Effector memory CD8-positive, alpha-beta T cell (primary cell): ENCODE measurements around the gene ROBO4.

Source experiments
- ATAC-seq: fragments of 150-1000 bp; cut with Tn5 transposase; replicated peaks from 2 replicates; pipeline ENCODE4 v1.10.0; 2021; ENCODE audit warnings: mild to moderate bottlenecking, moderate library complexity
- DNase-seq, 3 experiments: peaks; one replicate each; pipeline ENCODE4 v3.0.0; 2021
- H3K27ac Mint-ChIP-seq, 2 donors: one replicate each; pipeline ENCODE4 v1.8.0; 2022; ENCODE audit warnings: mild to moderate bottlenecking in 2 of 2, mixed read lengths in 2 of 2, moderate library complexity in 2 of 2
- H3K27me3 Mint-ChIP-seq, 2 donors: one replicate each; pipeline ENCODE4 v1.8.0; 2022; ENCODE audit warnings: mixed read lengths in 2 of 2
- H3K36me3 Mint-ChIP-seq: one replicate; pipeline ENCODE4 v1.8.0; 2022; ENCODE audit warnings: mild to moderate bottlenecking, moderate library complexity, mixed read lengths; ENCODE audit not compliant: insufficient read depth
- H3K4me1 Mint-ChIP-seq, 2 donors: one replicate each; pipeline ENCODE4 v1.8.0; 2022; ENCODE audit warnings: low read depth in 2 of 2, mixed read lengths in 2 of 2
- H3K4me3 Mint-ChIP-seq, 2 donors: one replicate each; pipeline ENCODE4 v1.8.0; 2022; ENCODE audit warnings: mild to moderate bottlenecking in 2 of 2, mixed read lengths in 2 of 2, moderate library complexity in 2 of 2
- H3K9me3 Mint-ChIP-seq, 2 donors: one replicate each; pipeline ENCODE4 v1.8.0; 2022; ENCODE audit warnings: mixed read lengths in 2 of 2

ROBO4 gene

DNA sequence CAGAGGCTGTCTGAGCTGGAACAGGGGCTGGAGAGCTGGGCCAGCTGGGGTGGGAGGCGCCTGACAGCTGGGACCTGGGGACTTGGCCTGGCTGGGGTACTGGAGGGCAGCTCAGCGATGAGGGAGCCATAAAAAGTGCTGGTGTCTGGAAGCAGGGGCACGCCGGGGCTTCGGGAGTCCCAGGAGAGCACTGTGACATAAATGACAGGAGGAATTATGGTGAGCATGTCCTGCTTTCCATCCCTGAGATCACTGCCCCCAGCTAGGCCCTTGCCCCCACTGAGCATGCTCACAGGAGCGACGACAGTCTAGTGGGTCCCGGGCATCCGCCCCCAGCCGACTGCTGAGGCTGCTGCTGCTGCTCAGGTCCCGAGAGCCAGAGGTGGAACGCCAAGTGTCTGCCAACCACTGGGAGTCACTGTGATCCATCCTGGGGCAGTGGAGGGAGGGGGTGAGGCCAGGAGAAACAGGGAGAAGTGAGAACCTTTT lies 6.2 kb downstream of the ROBO4 start:
- Mint-ChIP-seq H3K9me3 (no peaks in the 10 kb centered on the region), H3K36me3 (peaks cover 4% of the 10 kb centered on the region), H3K4me1 (no peaks in the 10 kb centered on the region), H3K27me3 (peaks cover 15 to 57% of the 10 kb centered on the region in 2 donors), H3K27ac (no peak overlapping the region), H3K4me3 (no peak overlapping the region)
- ATAC-seq: no peak
- no peak for DNase-seq

- DNase-seq: no peak
- Mint-ChIP-seq H3K27ac (no peak overlapping the region), H3K4me3 (no peak overlapping the region), H3K36me3 (peaks cover 4% of the 10 kb centered on the region), H3K9me3 (no peaks in the 10 kb centered on the region), H3K4me1 (no peaks in the 10 kb centered on the region), H3K27me3 (peaks cover 20 to 60% of the 10 kb centered on the region in 2 donors)
- no peak for ATAC-seq
Measured at GRCh38 chr11:124890683-124891372, 6.8 kb downstream of the ROBO4 start.

GRCh38 chr11:124890151-124890550 lies 7.5 kb downstream of the ROBO4 start:
- Mint-ChIP-seq H3K27ac (no peak overlapping the region), H3K27me3 (peaks cover 25 to 63% of the 10 kb centered on the region in 2 donors)
- no peak for ATAC-seq

GRCh38 chr11:124889191-124890091 lies 8.2 kb downstream of the ROBO4 start:
- Mint-ChIP-seq H3K9me3 (no peaks in the 10 kb centered on the region), H3K27me3 (peaks cover 25 to 63% of the 10 kb centered on the region in 2 donors), H3K4me3 (no peak overlapping the region), H3K27ac (no peak overlapping the region), H3K36me3 (peaks cover 4% of the 10 kb centered on the region), H3K4me1 (no peaks in the 10 kb centered on the region)
- DNase-seq (no peak), ATAC-seq (no peak)

More at GRCh38 chr11:124890151-124890550, 7.5 kb downstream of the ROBO4 start:
- DNase-seq: no peak
- H3K4me3 Mint-ChIP-seq: no peak overlapping the region
- no peaks in the 10 kb centered on the region for H3K4me1 Mint-ChIP-seq
- no peaks in the 10 kb centered on the region for H3K9me3 Mint-ChIP-seq
- peaks cover 4% of the 10 kb centered on the region for H3K36me3 Mint-ChIP-seq

GRCh38 chr11:124887667-124888013 lies 10.0 kb downstream of the ROBO4 start:
- no peak overlapping the region for H3K4me3 Mint-ChIP-seq

GRCh38 chr11:124886978-124887666 lies 10.5 kb downstream of the ROBO4 start:
- H3K4me3 Mint-ChIP-seq: no peak overlapping the region
- no peak overlapping the region for H3K27ac Mint-ChIP-seq
- no peaks in the 10 kb centered on the region for H3K9me3 Mint-ChIP-seq
- H3K36me3 Mint-ChIP-seq: no peaks in the 10 kb centered on the region
- ATAC-seq: no peak
- no peaks in the 10 kb centered on the region for H3K4me1 Mint-ChIP-seq
- peaks cover 32 to 54% of the 10 kb centered on the region in 2 donors for H3K27me3 Mint-ChIP-seq
- no peak for DNase-seq

More at GRCh38 chr11:124887667-124888013, 10.0 kb downstream of the ROBO4 start:
- Mint-ChIP-seq H3K9me3 (no peaks in the 10 kb centered on the region), H3K27ac (no peak overlapping the region), H3K4me1 (no peaks in the 10 kb centered on the region), H3K36me3 (peaks cover 1% of the 10 kb centered on the region), H3K27me3 (peaks cover 32 to 59% of the 10 kb centered on the region in 2 donors)
- DNase-seq: no peak
- no peak for ATAC-seq

- no peaks in the 10 kb centered on the region for H3K4me1 Mint-ChIP-seq
- no peaks in the 10 kb centered on the region for H3K36me3 Mint-ChIP-seq
- no peak for DNase-seq
- ATAC-seq: no peak
- no peak overlapping the region for H3K4me3 Mint-ChIP-seq
- no peak overlapping the region for H3K27ac Mint-ChIP-seq
- H3K9me3 Mint-ChIP-seq: no peaks in the 10 kb centered on the region
- peaks cover 32 to 53% of the 10 kb centered on the region in 2 donors for H3K27me3 Mint-ChIP-seq
Measured at GRCh38 chr11:124886476-124886875, 11.2 kb downstream of the ROBO4 start.

DNA sequence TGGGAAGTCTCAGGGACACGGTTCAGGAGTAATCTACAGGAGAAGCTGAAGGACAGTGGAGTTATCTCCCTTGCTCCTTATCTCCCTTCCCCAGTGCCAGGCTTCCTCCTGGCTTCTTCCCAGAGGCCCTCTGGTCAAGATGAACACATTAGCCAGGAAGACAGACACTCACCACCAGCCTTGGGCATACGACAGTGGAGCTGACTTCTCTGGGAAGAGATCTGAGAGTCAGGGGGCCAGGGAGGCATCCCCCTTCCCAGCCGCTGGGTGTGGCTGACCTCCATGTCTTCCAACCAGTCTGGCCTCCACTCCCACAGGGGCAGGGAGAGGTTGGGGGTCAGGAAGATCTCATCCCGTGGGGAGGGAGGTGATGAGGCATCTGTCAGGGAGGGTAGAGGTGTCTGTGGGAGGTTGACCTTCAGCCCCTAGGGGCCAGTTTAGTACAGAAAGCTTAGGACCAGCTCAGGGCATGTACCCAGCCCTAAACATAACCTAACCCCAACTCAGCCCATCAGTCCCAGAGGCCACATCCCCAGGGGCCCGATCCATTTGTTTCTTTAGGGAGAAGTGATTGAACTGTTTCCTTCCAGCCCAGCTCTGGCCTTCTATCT lies 12.7 kb downstream of the ROBO4 start:
- Mint-ChIP-seq H3K27ac (no peak overlapping the region), H3K4me3 (no peak overlapping the region), H3K9me3 (no peaks in the 10 kb centered on the region), H3K36me3 (no peaks in the 10 kb centered on the region), H3K4me1 (no peaks in the 10 kb centered on the region), H3K27me3 (peaks cover 32 to 53% of the 10 kb centered on the region in 2 donors)
- DNase-seq (no peak), ATAC-seq (no peak)

GRCh38 chr11:124884340-124884739 lies 13.3 kb downstream of the ROBO4 start:
- no peaks in the 10 kb centered on the region for H3K9me3 Mint-ChIP-seq
- no peaks in the 10 kb centered on the region for H3K36me3 Mint-ChIP-seq
- H3K27me3 Mint-ChIP-seq: peaks cover 32 to 58% of the 10 kb centered on the region in 2 donors
- no peak for DNase-seq
- no peak for ATAC-seq
- H3K27ac Mint-ChIP-seq: no peak overlapping the region
- no peak overlapping the region for H3K4me3 Mint-ChIP-seq
- H3K4me1 Mint-ChIP-seq: peaks cover 0 to 1% of the 10 kb centered on the region in 2 donors

- Mint-ChIP-seq H3K4me1 (peaks cover 2 to 7% of the 10 kb centered on the region in 2 donors), H3K9me3 (no peaks in the 10 kb centered on the region), H3K27me3 (peaks cover 23 to 65% of the 10 kb centered on the region in 2 donors), H3K27ac (peak overlapping the region in 1 of 2 donors; percentile 73), H3K4me3 (no peak overlapping the region), H3K36me3 (no peaks in the 10 kb centered on the region)
- DNase-seq (no peak), ATAC-seq (no peak)
Measured at GRCh38 chr11:124882339-124883071, 15.2 kb downstream of the ROBO4 start.

DNA sequence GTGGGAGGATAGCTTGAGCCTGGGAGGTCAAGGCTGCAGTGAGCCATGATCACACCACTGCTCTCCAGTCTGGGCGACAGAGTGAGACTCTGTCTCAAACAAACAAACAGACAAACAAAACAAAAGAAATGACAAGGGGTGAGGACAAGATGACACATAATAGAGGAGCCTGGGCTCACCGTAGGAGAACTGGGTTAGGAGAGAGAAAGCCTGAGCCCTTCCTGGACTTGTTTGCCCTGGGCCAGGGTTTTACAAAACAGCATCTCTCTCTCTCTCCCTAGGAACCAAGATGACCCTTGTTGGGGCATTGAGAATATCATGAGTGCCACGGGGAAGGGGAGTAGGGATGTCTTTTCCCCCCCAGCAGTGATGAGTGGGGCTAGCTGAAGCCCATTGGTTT lies 16.7 kb downstream of the ROBO4 start:
- H3K9me3 Mint-ChIP-seq: no peaks in the 10 kb centered on the region
- peak overlapping the region in 1 of 2 donors; percentile 7 for H3K27ac Mint-ChIP-seq
- H3K4me1 Mint-ChIP-seq: peaks cover 10 to 15% of the 10 kb centered on the region in 2 donors
- peaks cover 12 to 55% of the 10 kb centered on the region in 2 donors for H3K27me3 Mint-ChIP-seq
- H3K4me3 Mint-ChIP-seq: no peak overlapping the region
- DNase-seq: no peak
- H3K36me3 Mint-ChIP-seq: peaks cover 3% of the 10 kb centered on the region
- no peak for ATAC-seq

- Mint-ChIP-seq H3K4me3 (no peak overlapping the region), H3K27me3 (peaks cover 11 to 54% of the 10 kb centered on the region in 2 donors), H3K9me3 (no peaks in the 10 kb centered on the region), H3K27ac (peak overlapping the region in 1 of 2 donors; percentile 7), H3K36me3 (peaks cover 9% of the 10 kb centered on the region), H3K4me1 (peaks cover 13 to 19% of the 10 kb centered on the region in 2 donors)
- DNase-seq (no peak), ATAC-seq (no peak)
Measured at GRCh38 chr11:124880290-124880611, 17.4 kb downstream of the ROBO4 start.
